WTC11 (cell line): ENCODE measurements around the gene SLC9A9.

Experiments used
- CTCF ChIP-seq: fragments of 200-600 bp; IDR thresholded peaks from 2 replicates; pipeline ENCODE4 v1.8.0; 2022; ENCODE audit warnings: antibody characterized with exemption
- E2F5 ChIP-seq: sonication (generic); formaldehyde crosslinking; IDR thresholded peaks from 2 replicates; pipeline ENCODE4 v1.8.1; 2022; ENCODE audit warnings: mild to moderate bottlenecking, moderate library complexity, missing genetic modification reagents
- FOXJ3 ChIP-seq: sonication (generic); formaldehyde crosslinking; IDR thresholded peaks from 2 replicates; pipeline ENCODE4 v1.9.0; 2021; ENCODE audit warnings: missing genetic modification reagents, mild to moderate bottlenecking, borderline replicate concordance

GRCh38 chr3:143277531-143277930 is 570.7 kb downstream of the SLC9A9 start:
- TF ChIP-seq FOXJ3 (CRISPR knock-in tag) = no peak
- TF ChIP-seq CTCF = no peak
- TF ChIP-seq E2F5 (CRISPR knock-in tag) = no peak
